Progenitor cell of endocrine pancreas (in vitro differentiated cells): ENCODE data around the gene SPPL3. TPM values are rescaled to one million over a fixed set of nuclear protein-coding genes. Genes with fewer than 3 reads are reported as not detected.

Experiments
- DNase-seq: peaks from one replicate; pipeline ENCODE4 v3.0.0; 2021; ENCODE audit warnings: low spot score; ENCODE audit not compliant: unreplicated experiment
- H3K27ac Mint-ChIP-seq: 2 replicates; pipeline ENCODE4 v1.8.0; 2021; ENCODE audit warnings: mild to moderate bottlenecking, moderate library complexity, mixed read lengths
- H3K27me3 Mint-ChIP-seq: 2 replicates; pipeline ENCODE4 v1.8.0; 2021; ENCODE audit warnings: mixed read lengths
- H3K36me3 Mint-ChIP-seq: 2 replicates; pipeline ENCODE4 v1.8.0; 2022; ENCODE audit warnings: mixed read lengths; ENCODE audit not compliant: insufficient read depth
- H3K4me1 Mint-ChIP-seq: 2 replicates; pipeline ENCODE4 v1.8.0; 2021; ENCODE audit warnings: low read depth, mixed read lengths
- H3K4me3 Mint-ChIP-seq: 2 replicates; pipeline ENCODE4 v1.8.0; 2021; ENCODE audit warnings: low read depth, mild to moderate bottlenecking, moderate library complexity, mixed read lengths
- H3K9me3 Mint-ChIP-seq: 2 replicates; pipeline ENCODE4 v1.8.0; 2021; ENCODE audit warnings: low read depth, mixed read lengths
- total RNA-seq: library from RNA; stranded (reverse); gene quantifications from 2 replicates; pipeline ENCODE4 v1.2.1, GENCODE V29; 2021
- TF ChIP-seq, protein P1 (sequence below): fragments of 200-600 bp; sonication (generic); IDR thresholded peaks from one replicate; pipeline ENCODE4 v1.5.0; 2021; ENCODE audit warnings: antibody characterized with exemption, mild to moderate bottlenecking; ENCODE audit not compliant: unreplicated experiment

SPPL3 gene
- total RNA-seq, 1 donor from 2014 or later = 70.2 TPM

DNA sequence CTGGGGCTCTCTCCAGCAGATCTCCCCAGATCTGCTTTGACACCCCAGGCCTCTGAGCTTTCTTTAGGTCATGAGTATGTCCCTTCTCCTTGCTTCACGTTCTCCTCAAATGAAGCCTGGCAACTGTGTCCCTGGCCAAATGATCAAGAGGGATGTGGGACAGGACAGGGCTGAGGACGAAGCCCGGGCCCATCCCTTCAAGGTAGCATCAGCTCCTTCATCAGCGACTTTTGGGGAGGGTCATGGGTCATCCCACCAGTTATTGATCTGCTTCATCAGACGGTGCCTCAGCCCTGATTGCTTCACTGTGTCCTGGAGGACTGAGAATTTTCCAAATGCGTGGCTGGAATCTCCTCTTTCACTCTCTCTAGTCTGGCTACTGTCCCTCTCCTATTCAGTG is 146.2 kb downstream of the SPPL3 start:
- DNase-seq = no peak
- peaks cover 9% of the 10 kb centered on the region for H3K4me1 Mint-ChIP-seq
- H3K9me3 Mint-ChIP-seq = peaks cover 5% of the 10 kb centered on the region
- no peak overlapping the region for H3K27ac Mint-ChIP-seq
- H3K27me3 Mint-ChIP-seq = no peaks in the 10 kb centered on the region
- TF ChIP-seq, protein P1, sequence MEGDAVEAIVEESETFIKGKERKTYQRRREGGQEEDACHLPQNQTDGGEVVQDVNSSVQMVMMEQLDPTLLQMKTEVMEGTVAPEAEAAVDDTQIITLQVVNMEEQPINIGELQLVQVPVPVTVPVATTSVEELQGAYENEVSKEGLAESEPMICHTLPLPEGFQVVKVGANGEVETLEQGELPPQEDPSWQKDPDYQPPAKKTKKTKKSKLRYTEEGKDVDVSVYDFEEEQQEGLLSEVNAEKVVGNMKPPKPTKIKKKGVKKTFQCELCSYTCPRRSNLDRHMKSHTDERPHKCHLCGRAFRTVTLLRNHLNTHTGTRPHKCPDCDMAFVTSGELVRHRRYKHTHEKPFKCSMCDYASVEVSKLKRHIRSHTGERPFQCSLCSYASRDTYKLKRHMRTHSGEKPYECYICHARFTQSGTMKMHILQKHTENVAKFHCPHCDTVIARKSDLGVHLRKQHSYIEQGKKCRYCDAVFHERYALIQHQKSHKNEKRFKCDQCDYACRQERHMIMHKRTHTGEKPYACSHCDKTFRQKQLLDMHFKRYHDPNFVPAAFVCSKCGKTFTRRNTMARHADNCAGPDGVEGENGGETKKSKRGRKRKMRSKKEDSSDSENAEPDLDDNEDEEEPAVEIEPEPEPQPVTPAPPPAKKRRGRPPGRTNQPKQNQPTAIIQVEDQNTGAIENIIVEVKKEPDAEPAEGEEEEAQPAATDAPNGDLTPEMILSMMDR = no peak
- H3K4me3 Mint-ChIP-seq = no peak overlapping the region
- peaks cover 12% of the 10 kb centered on the region for H3K36me3 Mint-ChIP-seq

DNA sequence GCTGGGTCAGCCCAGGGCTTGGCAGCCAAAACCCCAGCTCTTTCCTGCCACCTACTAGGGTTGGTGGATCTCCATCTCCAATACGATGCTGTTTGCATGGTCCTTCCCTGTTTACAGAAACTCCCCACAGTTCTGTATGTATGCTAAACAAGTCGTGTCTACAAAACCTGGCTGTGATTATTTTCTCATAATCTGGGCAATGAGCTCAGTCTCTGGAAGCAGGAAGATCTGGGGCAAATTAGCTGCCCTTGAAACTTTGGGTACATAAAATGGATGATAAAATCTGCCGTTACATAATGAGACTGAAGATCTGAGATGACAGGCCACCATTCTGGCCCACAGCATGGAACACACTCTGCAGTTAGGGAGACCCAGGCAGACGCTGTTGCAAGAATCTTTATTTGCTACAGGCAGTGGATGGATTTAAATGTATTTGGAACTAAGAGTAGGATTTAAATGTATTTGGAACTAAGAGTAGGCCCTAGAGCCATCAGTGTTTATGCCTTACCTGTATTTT is 146.9 kb downstream of the SPPL3 start:
- Mint-ChIP-seq H3K4me1 (peaks cover 9% of the 10 kb centered on the region), H3K27me3 (no peaks in the 10 kb centered on the region), H3K27ac (no peak overlapping the region), H3K36me3 (peaks cover 12% of the 10 kb centered on the region), H3K9me3 (peaks cover 5% of the 10 kb centered on the region), H3K4me3 (no peak overlapping the region)
- TF ChIP-seq, protein P1 = no peak
- no peak for DNase-seq

DNA sequence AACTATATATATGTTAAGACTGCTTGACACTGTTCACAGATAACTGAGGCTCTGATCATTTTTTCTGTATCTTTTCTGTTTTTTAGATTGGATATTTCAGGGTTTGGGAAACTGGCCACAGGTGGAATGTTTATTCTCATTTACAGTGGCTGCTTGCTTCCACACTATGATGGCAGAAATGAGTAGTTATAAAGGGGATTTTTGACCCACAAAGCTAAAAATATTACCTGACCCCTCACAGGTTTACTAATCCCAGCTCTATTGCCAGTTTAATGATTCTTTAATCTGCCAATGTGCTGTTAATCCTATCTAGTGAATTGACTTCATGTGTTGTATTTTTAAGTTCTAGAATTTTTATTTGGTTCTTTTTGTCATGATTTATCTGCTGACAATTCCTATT is 148.9 kb downstream of the SPPL3 start:
- Mint-ChIP-seq H3K9me3 (peaks cover 5% of the 10 kb centered on the region), H3K4me3 (no peak overlapping the region), H3K4me1 (no peaks in the 10 kb centered on the region), H3K27ac (no peak overlapping the region), H3K36me3 (peaks cover 6% of the 10 kb centered on the region), H3K27me3 (no peaks in the 10 kb centered on the region)
- TF ChIP-seq, protein P1 = no peak
- no peak for DNase-seq

DNA sequence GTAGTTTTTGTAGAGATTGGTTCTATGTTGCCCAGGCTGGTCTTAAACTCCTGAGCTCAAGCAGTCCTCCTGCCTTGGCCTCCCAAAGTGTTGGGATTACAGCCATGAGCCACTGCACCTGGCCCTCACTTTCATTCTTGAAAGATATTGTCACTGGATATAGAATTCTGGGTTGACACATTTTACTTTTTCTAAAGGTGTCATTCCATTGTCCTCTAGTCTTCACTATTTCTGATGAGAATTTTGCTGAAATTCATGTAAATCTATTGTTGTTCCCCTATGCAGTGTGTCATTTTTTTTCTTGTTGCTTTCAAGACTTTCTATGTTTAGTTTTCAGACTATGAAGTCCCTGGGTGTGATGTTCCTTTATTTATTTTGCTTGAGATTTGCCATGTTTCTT is 149.4 kb downstream of the SPPL3 start:
- no peaks in the 10 kb centered on the region for H3K27me3 Mint-ChIP-seq
- TF ChIP-seq, protein P1 = no peak
- H3K4me1 Mint-ChIP-seq = no peaks in the 10 kb centered on the region
- no peak for DNase-seq
- no peak overlapping the region for H3K27ac Mint-ChIP-seq
- H3K36me3 Mint-ChIP-seq = peaks cover 4% of the 10 kb centered on the region
- no peak overlapping the region for H3K4me3 Mint-ChIP-seq
- peaks cover 5% of the 10 kb centered on the region for H3K9me3 Mint-ChIP-seq

DNA sequence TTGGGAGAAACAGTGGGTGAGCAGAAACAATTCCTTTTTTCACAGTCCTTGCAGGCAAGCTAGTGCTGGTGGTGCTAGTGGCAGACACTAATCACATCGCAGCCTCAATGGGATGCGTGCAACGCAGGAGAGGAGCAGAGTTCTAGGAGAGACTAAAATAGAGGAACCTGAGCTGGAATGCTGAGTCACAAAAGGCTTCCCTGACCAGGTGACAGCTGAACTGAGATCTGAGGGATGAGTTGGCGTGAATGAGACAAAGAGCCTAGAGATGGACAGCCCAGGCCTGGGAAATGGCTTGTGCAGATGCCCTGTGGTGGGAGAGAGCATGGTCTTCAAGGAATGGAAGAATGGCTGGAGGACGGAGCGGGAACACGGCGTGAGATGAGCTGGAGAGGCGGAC is 152.8 kb downstream of the SPPL3 start:
- Mint-ChIP-seq H3K9me3 (peaks cover 5% of the 10 kb centered on the region), H3K36me3 (peaks cover 1% of the 10 kb centered on the region), H3K27me3 (no peaks in the 10 kb centered on the region), H3K27ac (no peak overlapping the region), H3K4me3 (no peak overlapping the region), H3K4me1 (no peaks in the 10 kb centered on the region)
- no peak for DNase-seq
- TF ChIP-seq, protein P1 = no peak
